Breast epithelium (tissue), 3 donors: ENCODE data around the gene KIAA1586.

Source experiments
- POLR2A ChIP-seq: fragments of 450-650 bp; IDR thresholded peaks from one replicate; pipeline ENCODE4 v1.6.1; 2016; ENCODE audit warnings: antibody characterized with exemption, mild to moderate bottlenecking, moderate library complexity
- TF ChIP-seq, protein P1 (sequence below), 3 donors: fragments of 450-650 bp; IDR thresholded peaks; one replicate each; pipeline ENCODE4 v1.5.1; 2016 to 2017; ENCODE audit warnings: antibody characterized with exemption in 3 of 3, mild to moderate bottlenecking in 3 of 3, moderate library complexity in 3 of 3

DNA sequence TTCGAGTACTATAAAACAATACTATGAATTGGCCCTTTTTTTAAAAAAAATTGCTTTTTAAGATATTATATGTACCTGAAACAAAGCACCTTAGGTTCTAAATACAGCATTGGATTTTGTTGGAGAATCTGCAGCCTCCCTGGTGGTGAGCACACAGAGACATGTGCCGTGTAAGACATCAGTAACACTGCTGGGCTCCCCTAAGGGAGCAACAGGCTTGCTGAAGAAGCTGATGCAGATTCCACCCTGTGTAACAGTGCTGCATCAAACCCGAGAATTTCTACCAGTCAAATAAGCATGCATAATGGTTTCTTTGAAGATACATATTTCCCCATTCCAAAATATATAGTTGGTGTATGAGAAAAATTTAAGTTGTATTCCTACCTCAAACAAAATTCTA lies 17.4 kb downstream of the KIAA1586 start:
- TF ChIP-seq, protein P1, sequence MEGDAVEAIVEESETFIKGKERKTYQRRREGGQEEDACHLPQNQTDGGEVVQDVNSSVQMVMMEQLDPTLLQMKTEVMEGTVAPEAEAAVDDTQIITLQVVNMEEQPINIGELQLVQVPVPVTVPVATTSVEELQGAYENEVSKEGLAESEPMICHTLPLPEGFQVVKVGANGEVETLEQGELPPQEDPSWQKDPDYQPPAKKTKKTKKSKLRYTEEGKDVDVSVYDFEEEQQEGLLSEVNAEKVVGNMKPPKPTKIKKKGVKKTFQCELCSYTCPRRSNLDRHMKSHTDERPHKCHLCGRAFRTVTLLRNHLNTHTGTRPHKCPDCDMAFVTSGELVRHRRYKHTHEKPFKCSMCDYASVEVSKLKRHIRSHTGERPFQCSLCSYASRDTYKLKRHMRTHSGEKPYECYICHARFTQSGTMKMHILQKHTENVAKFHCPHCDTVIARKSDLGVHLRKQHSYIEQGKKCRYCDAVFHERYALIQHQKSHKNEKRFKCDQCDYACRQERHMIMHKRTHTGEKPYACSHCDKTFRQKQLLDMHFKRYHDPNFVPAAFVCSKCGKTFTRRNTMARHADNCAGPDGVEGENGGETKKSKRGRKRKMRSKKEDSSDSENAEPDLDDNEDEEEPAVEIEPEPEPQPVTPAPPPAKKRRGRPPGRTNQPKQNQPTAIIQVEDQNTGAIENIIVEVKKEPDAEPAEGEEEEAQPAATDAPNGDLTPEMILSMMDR (IDR thresholded peaks at IDR 0.05) = no peak
- no peak for TF ChIP-seq POLR2A
